Measurements from ENCODE around the gene ERICH6B. TPM values are rescaled to one million over a fixed set of nuclear protein-coding genes. Genes with fewer than 3 reads are reported as not detected.

Gene ERICH6B
- total and polyA plus RNA-seq, 8 donors = not detected

- intact Hi-C loops (cut with DNase I; ENCODE audit: low total_unique reads) = no loop called here
- H3K36me3 ChIP-seq = no peaks in the 10 kb centered on the region
- TF ChIP-seq POLR2A (IDR thresholded peaks at IDR 0.05) (no peak), CTCF (IDR thresholded peaks at IDR 0.05) (no peak), POLR2AphosphoS5 (IDR thresholded peaks at IDR 0.05) (no peak), EP300 (IDR thresholded peaks at IDR 0.05) (no peak)
- no peaks in the 10 kb centered on the region for H3K9me3 ChIP-seq
- no peak overlapping the region for H3K27ac ChIP-seq
- H3K27me3 ChIP-seq = no peaks in the 10 kb centered on the region
- no peaks in the 10 kb centered on the region for H3K4me1 ChIP-seq
- 82 to 88% (median 87%) methylated on average over 4 of the region's 4 CpGs for WGBS, 5 donors
- DNase-seq = no peak
- no peak overlapping the region for H3K4me3 ChIP-seq
Observed at GRCh38 chr13:45576466-45576865, 39.1 kb downstream of the ERICH6B start.

GRCh38 chr13:45575830-45576180, 39.7 kb downstream of the ERICH6B start:
- no peak overlapping the region for H3K4me3 ChIP-seq
- H3K27me3 ChIP-seq = no peaks in the 10 kb centered on the region
- no peaks in the 10 kb centered on the region for H3K9me3 ChIP-seq
- H3K4me1 ChIP-seq = no peaks in the 10 kb centered on the region
- TF ChIP-seq POLR2AphosphoS5 (IDR thresholded peaks at IDR 0.05) (no peak), CTCF (IDR thresholded peaks at IDR 0.05) (no peak), EP300 (IDR thresholded peaks at IDR 0.05) (no peak), POLR2A (IDR thresholded peaks at IDR 0.05) (no peak)
- intact Hi-C loops (cut with DNase I; ENCODE audit: low total_unique reads) = no loop called here
- no peaks in the 10 kb centered on the region for H3K36me3 ChIP-seq
- H3K27ac ChIP-seq = no peak overlapping the region
- no peak for DNase-seq
- WGBS, 5 donors = 58 to 86% (median 83%) methylated on average over 1 of the region's 1 CpG

GRCh38 chr13:45575146-45575829, 40.3 kb downstream of the ERICH6B start:
- no peaks in the 10 kb centered on the region for H3K27me3 ChIP-seq
- intact Hi-C loops (cut with DNase I; ENCODE audit: low total_unique reads) = no loop called here
- TF ChIP-seq CTCF (IDR thresholded peaks at IDR 0.05) = no peak
- no peak for TF ChIP-seq POLR2A (IDR thresholded peaks at IDR 0.05)
- TF ChIP-seq EP300 (IDR thresholded peaks at IDR 0.05) = no peak
- no peak for TF ChIP-seq POLR2AphosphoS5 (IDR thresholded peaks at IDR 0.05)
- H3K4me1 ChIP-seq = no peaks in the 10 kb centered on the region
- no peak overlapping the region for H3K27ac ChIP-seq
- H3K36me3 ChIP-seq = no peaks in the 10 kb centered on the region
- 86 to 92% (median 87%) methylated on average over 16 of the region's 16 CpGs for WGBS, 5 donors
- H3K9me3 ChIP-seq = no peaks in the 10 kb centered on the region
- H3K4me3 ChIP-seq = no peak overlapping the region
- DNase-seq = no peak

- H3K27me3 ChIP-seq = no peaks in the 10 kb centered on the region
- no peak for DNase-seq
- no peak overlapping the region for H3K27ac ChIP-seq
- H3K9me3 ChIP-seq = peaks cover 0 to 5% (median 0%) of the 10 kb centered on the region in 4 donors
- no peaks in the 10 kb centered on the region for H3K36me3 ChIP-seq
- intact Hi-C loops (cut with DNase I; ENCODE audit: low total_unique reads) = no loop called here
- no peak overlapping the region for H3K4me3 ChIP-seq
- H3K4me1 ChIP-seq = peaks cover 0 to 3% (median 0%) of the 10 kb centered on the region in 4 donors
- TF ChIP-seq CTCF (IDR thresholded peaks at IDR 0.05) (no peak), POLR2AphosphoS5 (IDR thresholded peaks at IDR 0.05) (no peak), EP300 (IDR thresholded peaks at IDR 0.05) (no peak), POLR2A (IDR thresholded peaks at IDR 0.05) (no peak)
Observed at GRCh38 chr13:45565331-45565730, 50.2 kb downstream of the ERICH6B start.

Measured in stomach (tissue), 9 donors.